Ovary (tissue), 9 donors: ENCODE results near the gene AUTS2. TPM values are rescaled to one million over a fixed set of nuclear protein-coding genes. Genes with fewer than 3 reads are reported as not detected.

Experiments
- DNase-seq, 5 donors: peaks; one replicate each; pipeline ENCODE4 v3.0.0-alpha.2; 2019 to 2020
- H3K27ac ChIP-seq, 2 donors: fragments of 200-600 bp; one replicate each; pipeline versions ENCODE4 v1.5.1 to v1.8.0; 2019 to 2022
- H3K27me3 ChIP-seq: fragments of 200-600 bp; one replicate; pipeline ENCODE4 v1.8.0; 2022
- H3K36me3 ChIP-seq: fragments of 200-600 bp; sonication (generic); one replicate; pipeline ENCODE4 v1.5.1; 2019
- H3K4me1 ChIP-seq: one replicate; pipeline ENCODE4 v1.8.1; 2013; ENCODE audit warnings: mild to moderate bottlenecking, moderate library complexity; ENCODE audit not compliant: insufficient read depth
- H3K4me3 ChIP-seq: fragments of 200-600 bp; sonication (generic); one replicate; pipeline ENCODE4 v1.5.1; 2017
- H3K9me3 ChIP-seq, 2 donors: fragments of 200-600 bp in 1 of 2; sonication (generic) in 1 of 2; one replicate each; pipeline versions ENCODE4 v1.5.1 to v1.8.1; 2013 to 2019; ENCODE audit warnings: mild to moderate bottlenecking in 1 of 2, moderate library complexity in 1 of 2
- EP300 ChIP-seq: sonication (generic); formaldehyde crosslinking; IDR thresholded peaks from one replicate; pipeline ENCODE4 v1.6.1; 2017; ENCODE audit warnings: antibody characterized with exemption
- POLR2A ChIP-seq: fragments of 450-650 bp; IDR thresholded peaks from one replicate; pipeline ENCODE4 v1.6.1; 2017; ENCODE audit warnings: antibody characterized with exemption, mild to moderate bottlenecking, moderate library complexity
- WGBS, 3 donors: extraction: QIAGEN DNeasy Blood & Tissue Kit in 1 of 3; methylation state at CpG; one replicate each; pipeline versions ENCODE4 v1.1.5 to v1.1.7; 2013 to 2017; 5-methylcytosine and 5-hydroxymethylcytosine counted together
- intact Hi-C, 4 donors: fragments of 100-400 bp; cut with DNase I; formaldehyde crosslinking; loops; one replicate each; pipeline versions ENCODE4 v1.11.0 to v1.15.1; 2022 to 2023
- polyA plus RNA-seq, 2 donors: library from polyadenylated mRNA; stranded (reverse); fragments of 200-250 nt in 1 of 2; fragments of 350-450 nt in 1 of 2; fragmentation: Illumina TruSeq in 1 of 2; extraction: RNeasy Lipid Tissue Mini Kit (QIAGEN cat#74804) in 1 of 2; gene quantifications; one replicate each; pipeline ENCODE4 v1.2.3, GENCODE V29; 2013 to 2014
- total RNA-seq, 7 donors: library from RNA; depleted of rRNA in 2 of 7; stranded (reverse); fragments of >200 nt in 2 of 7; fragmentation: NEBNext Ultra II Directional in 3 of 7; extraction: Animal tissue kit (Norgen Biotek cat#: 25700) in 3 of 7; gene quantifications; one replicate each; pipeline versions ENCODE4 v1.1.0 to v1.2.4, GENCODE V29; 2016 to 2023
- TF ChIP-seq, protein P1 (sequence below), 3 donors: fragments of 450-650 bp in 2 of 3; fragments of 200-600 bp in 1 of 3; IDR thresholded peaks; one replicate each; pipeline versions ENCODE4 v1.5.1 to v1.8.0; 2016 to 2022; ENCODE audit warnings: antibody characterized with exemption in 3 of 3, mild to moderate bottlenecking in 1 of 3
- donor health status: DM: no; HTN: no; CAD: no; lungs with moderate emphysema.
- donor health status: DM: no; HTN: no; CAD: no.
- donor health status: Bipolar disorder and iron deficiency.
- donor health status: DM: yes; HTN: yes; CAD: no.
- donor health status: DM: no; HTN: no; CAD: no.
- donor health status: DM: yes; HTN: yes; CAD: no.

AUTS2 gene
- total and polyA plus RNA-seq, 9 donors = 18.3 to 60.9 (median 44.9) TPM

DNA sequence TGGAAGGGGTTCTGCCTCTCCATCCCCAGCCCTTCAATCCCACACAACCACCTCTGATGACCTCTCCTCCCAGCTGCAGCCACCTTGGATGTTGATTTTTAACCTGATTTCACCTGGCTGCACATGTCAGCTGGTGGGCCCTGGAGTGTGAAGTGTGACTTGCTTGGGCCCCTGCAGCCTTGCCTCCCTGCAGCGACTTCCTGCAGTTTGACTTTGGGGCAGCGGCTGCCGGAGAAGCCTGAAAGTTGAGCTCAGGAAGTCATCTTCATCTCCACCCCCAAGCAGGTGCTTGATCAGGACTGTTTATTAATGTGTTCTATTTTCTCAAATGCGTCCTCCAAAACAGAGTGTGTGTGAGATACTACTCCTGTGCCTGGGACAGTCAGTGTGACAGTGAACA, 858.4 kb downstream of the AUTS2 start:
- no peaks in the 10 kb centered on the region for H3K9me3 ChIP-seq
- no peaks in the 10 kb centered on the region for H3K27me3 ChIP-seq
- no peaks in the 10 kb centered on the region for H3K36me3 ChIP-seq
- WGBS, 3 donors = 97 to 98% (median 97%) methylated on average over 4 of the region's 4 CpGs
- peaks cover 3% of the 10 kb centered on the region for H3K4me1 ChIP-seq
- no peak for TF ChIP-seq EP300
- no peak for TF ChIP-seq POLR2A
- TF ChIP-seq, protein P1, sequence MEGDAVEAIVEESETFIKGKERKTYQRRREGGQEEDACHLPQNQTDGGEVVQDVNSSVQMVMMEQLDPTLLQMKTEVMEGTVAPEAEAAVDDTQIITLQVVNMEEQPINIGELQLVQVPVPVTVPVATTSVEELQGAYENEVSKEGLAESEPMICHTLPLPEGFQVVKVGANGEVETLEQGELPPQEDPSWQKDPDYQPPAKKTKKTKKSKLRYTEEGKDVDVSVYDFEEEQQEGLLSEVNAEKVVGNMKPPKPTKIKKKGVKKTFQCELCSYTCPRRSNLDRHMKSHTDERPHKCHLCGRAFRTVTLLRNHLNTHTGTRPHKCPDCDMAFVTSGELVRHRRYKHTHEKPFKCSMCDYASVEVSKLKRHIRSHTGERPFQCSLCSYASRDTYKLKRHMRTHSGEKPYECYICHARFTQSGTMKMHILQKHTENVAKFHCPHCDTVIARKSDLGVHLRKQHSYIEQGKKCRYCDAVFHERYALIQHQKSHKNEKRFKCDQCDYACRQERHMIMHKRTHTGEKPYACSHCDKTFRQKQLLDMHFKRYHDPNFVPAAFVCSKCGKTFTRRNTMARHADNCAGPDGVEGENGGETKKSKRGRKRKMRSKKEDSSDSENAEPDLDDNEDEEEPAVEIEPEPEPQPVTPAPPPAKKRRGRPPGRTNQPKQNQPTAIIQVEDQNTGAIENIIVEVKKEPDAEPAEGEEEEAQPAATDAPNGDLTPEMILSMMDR (IDR thresholded peaks at IDR 0.05) = no peak
- H3K4me3 ChIP-seq = no peak overlapping the region
- H3K27ac ChIP-seq = no peak overlapping the region
- intact Hi-C loops = no loop called here
- no peak for DNase-seq

DNA sequence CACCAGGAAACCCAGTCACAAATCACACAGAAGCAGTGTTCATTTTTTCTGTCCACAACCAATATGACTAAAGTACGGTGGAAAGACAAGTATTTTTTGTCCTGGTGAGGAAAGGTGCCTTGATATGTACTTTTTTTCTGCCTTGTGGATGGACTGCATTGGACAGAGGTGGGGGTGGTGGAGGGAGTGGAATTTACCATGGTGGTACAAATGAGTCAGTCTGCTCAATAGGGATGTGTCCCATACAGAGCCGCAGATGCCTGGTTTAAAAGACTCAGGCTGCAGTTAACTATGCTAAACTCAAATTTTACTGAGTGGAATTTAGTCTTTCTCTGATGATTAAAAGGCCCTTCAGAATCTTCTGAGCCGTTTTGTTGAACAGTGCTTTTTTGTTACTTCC, 859.2 kb downstream of the AUTS2 start:
- H3K9me3 ChIP-seq = no peaks in the 10 kb centered on the region
- H3K4me1 ChIP-seq = peaks cover 3% of the 10 kb centered on the region
- WGBS, 3 donors = 69 to 79% (median 71%) methylated on average over 3 of the region's 3 CpGs
- no peaks in the 10 kb centered on the region for H3K36me3 ChIP-seq
- no peak overlapping the region for H3K4me3 ChIP-seq
- H3K27ac ChIP-seq = no peak overlapping the region
- intact Hi-C loops = no loop called here
- TF ChIP-seq POLR2A (no peak), EP300 (no peak)
- TF ChIP-seq, protein P1 (IDR thresholded peaks at IDR 0.05) = no peak
- no peaks in the 10 kb centered on the region for H3K27me3 ChIP-seq
- DNase-seq = no peak

DNA sequence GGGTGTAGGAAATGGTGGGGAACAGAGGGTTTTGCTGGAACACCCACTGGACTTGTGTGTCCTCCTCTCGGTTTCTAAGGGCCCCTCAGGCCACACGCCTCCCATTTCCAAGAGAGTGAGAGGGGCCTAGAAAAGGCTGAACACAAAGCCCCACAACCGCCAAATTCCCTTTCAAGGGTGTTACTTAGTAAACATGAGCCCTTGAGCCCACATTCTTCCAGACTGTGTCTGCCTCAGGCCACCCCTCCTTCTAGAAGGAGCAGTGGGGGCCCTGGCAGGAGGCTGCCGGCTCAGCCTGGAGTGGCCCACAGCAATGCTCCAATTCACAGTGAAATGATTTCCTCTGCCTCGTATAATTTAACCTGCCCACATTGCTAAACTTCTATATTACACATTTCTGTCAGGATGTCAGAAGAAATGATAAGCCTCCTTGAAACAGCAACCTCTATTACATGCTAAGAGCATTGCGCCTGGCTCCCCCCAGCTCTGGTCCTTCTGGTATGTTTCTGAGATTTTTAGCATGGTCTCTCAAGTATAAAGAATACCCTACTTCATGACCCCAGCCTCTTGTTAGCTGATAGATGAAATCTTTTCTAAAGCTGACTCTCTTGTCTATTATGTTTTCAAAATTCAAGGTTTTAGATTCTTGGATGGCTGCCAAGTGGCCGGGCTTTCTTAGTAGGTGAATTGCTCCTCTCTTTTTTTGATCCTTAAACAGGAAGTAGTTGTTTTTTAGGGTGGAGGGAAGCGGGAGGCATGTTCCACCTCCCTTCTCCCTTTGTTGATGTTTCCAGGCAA, 859.8 kb downstream of the AUTS2 start:
- no peaks in the 10 kb centered on the region for H3K9me3 ChIP-seq
- H3K27me3 ChIP-seq = no peaks in the 10 kb centered on the region
- TF ChIP-seq POLR2A = no peak
- TF ChIP-seq, protein P1 (IDR thresholded peaks at IDR 0.05) = no peak
- TF ChIP-seq EP300 = no peak
- intact Hi-C loops = no loop called here
- H3K4me1 ChIP-seq = peaks cover 3% of the 10 kb centered on the region
- no peak overlapping the region for H3K27ac ChIP-seq
- WGBS, 3 donors = 39 to 56% (median 45%) methylated on average over 8 of the region's 8 CpGs
- DNase-seq = peak in 2 of 5 donors; percentile 26 to 34
- no peak overlapping the region for H3K4me3 ChIP-seq
- no peaks in the 10 kb centered on the region for H3K36me3 ChIP-seq

DNA sequence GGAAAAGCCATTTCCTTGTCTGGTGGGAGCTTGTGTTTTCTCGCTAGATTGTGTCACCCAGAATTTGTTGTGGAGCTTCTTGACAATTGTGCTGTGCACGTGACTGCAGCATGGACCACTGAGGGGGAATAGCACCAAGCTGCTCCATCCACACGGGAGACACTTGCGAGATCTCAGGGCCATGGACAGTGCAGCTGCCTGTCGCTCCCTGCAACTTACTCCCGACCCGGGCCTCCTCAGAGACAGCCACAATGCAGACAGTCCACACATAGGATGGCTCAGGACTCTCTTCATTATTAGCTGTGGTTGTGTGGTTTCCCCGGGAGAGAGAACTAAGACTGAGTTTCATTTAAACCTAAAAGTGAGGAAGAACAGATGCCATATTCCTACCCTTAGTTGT, 860.5 kb downstream of the AUTS2 start:
- Histone ChIP-seq H3K27me3 (no peaks in the 10 kb centered on the region), H3K36me3 (no peaks in the 10 kb centered on the region), H3K4me1 (peaks cover 3% of the 10 kb centered on the region), H3K4me3 (no peak overlapping the region), H3K9me3 (no peaks in the 10 kb centered on the region), H3K27ac (no peak overlapping the region)
- 75 to 88% (median 87%) methylated on average over 8 of the region's 8 CpGs for WGBS, 3 donors
- no peak for TF ChIP-seq EP300
- no peak for TF ChIP-seq POLR2A
- TF ChIP-seq, protein P1 (IDR thresholded peaks at IDR 0.05) = no peak
- intact Hi-C loops = no loop called here
- DNase-seq = no peak
